ENCODE measurements around the gene TM2D1.
A peak's percentile ranks its signal among the peaks of the same experiment; 100 is the strongest.

- TF ChIP-seq SIN3A (IDR thresholded peaks at IDR 0.05; ENCODE audit: borderline replicate concordance, insufficient read depth, low read length) (no peak; the same call in 1 of the 2 replicates), POLR2AphosphoS5 (IDR thresholded peaks at IDR 0.05; ENCODE audit: low read depth, low read length) (peak; percentile 94), REST (IDR thresholded peaks at IDR 0.05; ENCODE audit: insufficient read depth in 1 of 2, low read depth in 2 of 2, low read length in 2 of 2) (peak; percentile 23 to 73; a peak in 2 of 4 replicates), TAF1 (IDR thresholded peaks at IDR 0.05; ENCODE audit: borderline replicate concordance, insufficient read depth, low read length) (peak; percentile 98), FOXP2 (optimal IDR thresholded peaks at IDR 0.05; ENCODE audit: borderline replicate concordance, extremely low read depth, extremely low read length, insufficient read depth) (peak; percentile 79)
Observed at GRCh38 chr1:61724813-61725694, at the start of gene TM2D1.
